GM21825 (cell line): ENCODE results near the gene VARS1.
"Not testable (repeated sequence)": the region's sequence is repeated elsewhere in the genome, so short reads cannot be mapped to it uniquely, and the experiment has no call there.

Experiments
- ATAC-seq: cut with Tn5 transposase; IDR thresholded peaks from one replicate; pipeline ENCODE4 v1.9.1; 2021; ENCODE audit warnings: mild to moderate bottlenecking, moderate library complexity; ENCODE audit not compliant: unreplicated experiment

VARS1 gene

DNA sequence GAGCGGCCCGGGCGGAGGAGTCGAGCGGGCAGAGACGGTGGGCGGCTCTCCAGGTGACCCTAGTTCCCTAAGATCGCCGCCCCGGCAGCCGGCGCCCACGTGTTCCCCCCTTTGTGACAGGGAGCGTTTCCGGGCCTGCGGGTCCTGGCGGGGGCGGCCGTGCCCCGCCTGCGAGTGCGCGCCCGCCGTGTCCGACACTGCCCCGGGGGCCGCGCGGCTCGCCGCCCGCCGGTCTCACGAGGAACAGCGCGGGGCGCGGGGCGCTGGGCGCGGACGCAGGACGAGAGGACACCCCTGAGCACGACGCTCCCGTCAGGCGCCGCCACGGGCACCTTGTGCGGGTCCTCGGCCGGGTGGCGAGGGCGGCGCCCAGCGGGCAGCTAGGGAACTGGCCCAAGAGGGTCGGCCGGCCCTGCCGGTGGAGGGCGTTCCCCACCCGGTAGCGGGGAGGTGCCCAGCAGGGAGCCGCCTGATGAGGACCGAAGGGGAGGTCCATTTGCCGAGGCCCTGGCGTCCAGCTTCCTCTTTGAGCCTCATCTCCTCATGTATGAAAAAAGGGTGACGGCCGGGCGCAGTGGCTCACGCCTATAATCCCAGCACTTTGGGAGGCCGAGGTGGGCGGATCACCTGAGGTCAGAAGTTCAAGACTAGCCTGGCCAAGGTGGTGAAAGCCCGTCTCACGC lies at the start of gene VARS1:
VARS1 (minus strand) TSS at position 137 of the 683 bp plus-strand sequence. CDS start 535 bp downstream, outside the sequence.
- ATAC-seq: peak; percentile 78

DNA sequence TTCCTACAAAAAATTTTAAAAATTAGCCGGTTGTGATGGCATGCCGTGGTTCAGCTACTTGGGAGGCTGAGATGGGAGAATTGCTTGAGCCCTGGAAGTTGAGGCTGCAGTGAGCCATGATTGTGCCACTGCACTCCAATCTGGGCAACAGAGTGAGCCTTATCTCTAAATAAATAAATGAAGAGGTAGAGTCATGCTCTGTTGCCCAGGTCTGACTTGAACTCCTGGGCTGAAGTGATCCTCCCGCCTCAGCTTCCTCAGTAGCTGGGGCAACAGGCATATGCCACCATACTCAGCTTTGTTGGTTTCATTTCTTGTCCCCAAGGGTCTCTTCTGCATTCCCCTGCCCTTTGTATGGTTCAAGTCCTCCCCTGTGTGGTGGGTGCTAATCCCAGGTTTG lies 49.0 kb upstream of the VARS1 start:
- no peak for ATAC-seq

DNA sequence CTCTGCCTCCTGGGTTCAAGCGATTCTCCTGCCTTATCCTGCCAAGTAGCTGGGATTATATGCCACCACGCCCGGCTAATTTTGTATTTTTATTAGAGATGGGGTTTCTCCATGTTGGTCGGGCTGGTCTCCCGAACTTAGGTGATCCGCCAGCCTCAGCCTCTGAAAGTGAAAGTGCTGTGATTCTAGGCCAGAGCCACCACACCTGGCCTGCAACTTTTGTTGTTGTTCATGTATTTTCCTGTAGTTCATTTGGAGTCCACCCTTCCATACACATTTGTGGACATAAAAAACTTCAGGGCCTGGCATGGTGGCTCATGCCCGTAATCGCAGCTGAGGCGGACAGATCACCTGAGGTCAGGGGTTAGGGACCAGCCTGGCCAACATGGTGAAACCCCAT lies 46.5 kb upstream of the VARS1 start:
- ATAC-seq: no peak

DNA sequence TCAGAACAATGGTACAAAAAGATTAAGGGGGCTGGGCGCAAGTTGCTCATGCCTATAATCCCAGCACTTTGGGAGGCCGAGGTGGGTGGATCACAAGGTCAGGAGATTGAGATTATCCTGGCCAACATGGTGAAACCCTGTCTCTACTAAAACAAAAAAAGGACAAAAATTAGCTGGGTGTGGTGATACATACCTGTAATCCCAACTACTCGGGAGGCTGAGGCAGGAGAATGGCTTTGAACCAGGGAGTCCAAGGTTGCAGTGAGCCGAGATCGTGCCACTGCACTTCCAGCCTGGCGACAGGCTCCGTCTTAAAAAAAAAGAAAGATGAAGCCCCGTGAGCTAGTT lies 44.2 kb upstream of the VARS1 start:
- not testable (repeated sequence) for ATAC-seq

DNA sequence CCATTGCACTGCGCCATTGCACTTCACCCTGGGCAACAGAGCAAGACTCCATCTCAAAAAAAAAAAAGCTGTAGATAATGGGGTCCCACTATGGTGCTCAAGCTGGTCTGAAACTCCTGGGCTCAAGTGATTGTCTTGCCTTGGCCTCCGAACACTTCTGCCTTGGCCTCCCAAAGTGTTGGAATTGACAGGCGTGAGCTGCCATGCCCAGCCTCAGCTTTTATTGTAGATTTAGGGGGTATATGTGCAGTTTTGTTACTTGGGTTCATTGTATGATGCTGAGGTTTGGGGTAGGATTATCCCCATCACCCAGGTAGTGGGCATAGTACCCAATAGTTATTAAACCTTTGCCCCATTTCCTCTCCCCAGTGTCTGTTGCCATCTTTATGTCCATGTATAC lies 43.4 kb upstream of the VARS1 start:
- ATAC-seq: no peak

DNA sequence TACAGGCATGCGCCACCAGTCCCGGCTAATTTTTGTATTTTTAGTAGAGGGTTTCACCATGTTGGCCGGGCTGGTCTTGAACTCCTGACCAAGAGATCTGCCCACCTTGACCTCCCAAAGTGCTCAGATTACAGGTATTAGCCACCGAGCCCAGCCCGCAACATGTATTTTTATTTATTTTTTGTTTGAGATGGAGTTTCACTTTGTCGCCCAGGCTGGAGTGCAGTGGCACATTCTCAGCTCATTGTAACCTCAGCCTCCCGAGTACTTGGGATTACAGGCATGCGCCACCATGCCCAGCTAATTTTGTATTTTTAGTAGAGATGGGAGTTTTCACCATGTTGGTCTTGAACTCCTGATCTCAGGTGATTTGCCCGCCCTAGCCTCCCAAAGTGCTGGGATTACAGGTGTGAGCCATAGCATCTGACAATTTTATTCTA lies 42.6 kb upstream of the VARS1 start:
- ATAC-seq: not testable (repeated sequence)

DNA sequence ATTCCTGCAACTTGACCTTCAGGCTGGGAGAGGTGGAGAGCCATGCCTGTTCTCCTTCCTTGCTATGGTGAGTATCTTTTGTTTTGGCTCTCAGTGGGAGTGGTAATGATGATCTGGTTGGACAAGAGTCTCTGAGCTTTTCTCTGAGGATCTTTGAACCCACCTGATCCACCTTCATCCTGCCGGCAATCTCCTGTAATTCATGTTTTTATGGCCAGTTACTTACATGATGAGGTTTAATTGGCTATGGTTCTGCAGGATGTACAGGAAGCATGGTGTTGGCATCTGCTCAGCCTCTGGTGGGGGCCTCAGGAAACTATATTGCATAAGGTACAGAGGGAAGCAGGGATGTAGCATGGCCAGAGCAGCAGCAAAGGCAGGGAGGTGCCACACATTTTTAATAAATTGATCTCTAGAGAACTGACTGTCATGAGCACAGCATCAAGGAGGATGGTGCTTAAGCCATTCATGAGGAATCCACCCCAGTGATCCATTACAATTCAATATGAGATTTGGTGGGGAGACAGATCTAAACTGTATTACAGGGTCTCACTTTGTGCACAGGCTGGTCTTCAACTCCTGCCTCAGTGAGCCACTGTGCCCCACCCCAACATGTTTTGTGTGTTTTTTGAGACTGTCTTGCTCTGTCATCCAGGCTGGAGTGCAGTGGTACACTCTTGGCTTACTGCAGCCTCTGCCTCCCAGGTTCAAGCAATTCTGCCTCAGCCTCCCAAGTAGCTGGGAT lies 42.0 kb upstream of the VARS1 start:
- no peak for ATAC-seq

DNA sequence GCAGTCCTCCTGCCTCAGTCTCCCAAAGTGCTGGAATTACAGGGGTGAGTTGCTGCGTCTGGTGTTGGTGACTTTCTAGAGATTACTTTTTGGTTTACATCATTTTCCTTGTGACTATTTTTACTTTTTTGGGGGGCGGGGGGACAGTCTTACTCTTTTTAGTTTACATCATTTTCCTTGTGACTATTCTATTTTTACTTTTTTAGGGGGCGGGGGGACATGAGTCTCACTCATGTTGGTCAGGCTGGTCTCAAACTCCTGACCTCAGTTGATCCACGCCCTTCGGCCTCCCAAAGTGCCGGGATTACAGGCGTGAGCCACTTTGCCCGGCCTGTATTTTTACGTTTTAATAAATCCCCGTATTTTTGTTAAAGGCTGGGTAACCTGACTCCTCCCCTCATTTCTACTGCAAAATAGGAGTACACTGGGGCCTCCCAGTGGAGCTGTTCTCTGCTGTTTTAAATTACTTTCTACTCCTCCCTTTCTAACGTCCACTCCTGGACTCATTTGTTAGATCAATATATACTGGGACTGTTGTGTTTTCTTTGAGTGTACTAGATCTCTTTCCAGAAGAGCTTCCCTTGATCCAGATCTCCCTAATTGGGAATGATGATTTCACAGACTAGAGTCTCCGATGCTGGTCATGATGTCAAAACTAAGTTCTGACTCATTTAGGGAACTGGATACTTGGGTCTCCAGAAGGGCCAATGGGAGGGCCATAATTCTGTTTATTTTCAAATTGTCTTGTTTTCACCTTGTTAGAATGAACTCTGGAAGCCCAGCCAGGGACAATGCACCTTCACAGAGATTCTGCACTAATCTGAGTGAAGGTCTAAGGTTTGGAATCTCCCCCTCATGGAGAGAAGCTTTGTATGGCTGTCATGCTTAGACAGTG lies 41.2 kb upstream of the VARS1 start:
- ATAC-seq: no peak

DNA sequence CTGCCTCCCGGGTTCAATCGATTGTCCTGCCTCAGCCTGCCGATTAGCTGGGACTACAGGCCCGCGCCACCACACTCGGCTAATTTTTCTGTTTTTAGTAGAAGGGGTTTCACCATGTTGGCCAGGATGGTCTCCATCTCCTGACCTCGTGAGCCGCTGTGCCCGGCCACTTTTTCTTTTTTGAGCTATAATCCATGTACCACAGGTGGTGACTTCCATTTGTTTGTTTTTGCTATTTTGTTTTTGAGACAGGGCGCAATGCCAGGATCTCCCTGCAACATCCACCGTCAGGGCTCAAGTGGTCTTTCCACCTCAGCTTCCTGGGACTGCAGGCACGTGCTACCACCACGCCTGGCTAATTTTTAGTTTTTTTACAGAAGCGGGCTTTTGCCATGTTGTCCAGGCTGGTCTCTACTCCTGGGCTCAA lies 40.5 kb upstream of the VARS1 start:
- no peak for ATAC-seq

DNA sequence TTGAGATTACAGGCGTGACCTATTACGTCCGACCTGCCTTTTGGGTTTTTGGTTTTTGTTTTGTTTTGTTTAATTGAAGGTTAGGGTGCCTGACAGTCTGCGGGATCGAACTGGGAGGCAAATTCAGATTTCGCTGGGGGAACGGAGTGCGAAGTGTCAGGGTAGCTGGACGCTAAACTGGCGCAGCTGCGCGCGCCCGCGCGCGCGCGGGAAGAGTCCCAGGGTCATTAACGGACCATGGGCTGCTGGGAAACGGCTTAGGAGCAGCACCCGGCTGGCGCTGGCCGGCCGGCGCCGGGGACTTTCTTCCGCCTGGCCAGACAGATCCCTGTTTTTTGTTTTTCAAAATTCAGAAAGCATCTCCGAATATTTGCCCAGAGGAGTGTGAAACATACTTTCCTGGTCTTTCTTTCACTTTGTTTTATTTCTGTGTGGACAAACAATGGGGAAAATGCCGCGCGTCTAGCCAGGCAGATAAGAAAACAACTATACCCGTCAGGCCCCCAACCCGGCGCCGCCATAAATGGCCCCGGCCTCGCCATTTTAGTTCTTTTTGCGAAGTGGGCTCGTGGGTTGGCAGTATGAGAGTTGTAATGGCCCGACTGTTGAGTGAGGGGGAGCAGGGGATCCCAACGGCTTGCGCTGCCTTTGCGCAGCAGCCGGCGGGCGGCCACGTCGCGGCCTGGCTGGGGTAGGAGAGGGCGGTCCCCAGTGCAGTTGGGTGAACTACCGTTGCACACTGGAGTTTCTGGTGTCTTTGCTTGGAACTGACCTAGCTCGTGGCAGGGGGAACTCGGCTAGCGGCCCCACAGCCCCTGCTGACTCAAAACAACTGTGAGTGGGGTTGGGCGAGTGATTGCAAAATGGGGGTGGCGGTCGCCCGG lies 39.1 kb upstream of the VARS1 start:
- peak; percentile 40 for ATAC-seq

DNA sequence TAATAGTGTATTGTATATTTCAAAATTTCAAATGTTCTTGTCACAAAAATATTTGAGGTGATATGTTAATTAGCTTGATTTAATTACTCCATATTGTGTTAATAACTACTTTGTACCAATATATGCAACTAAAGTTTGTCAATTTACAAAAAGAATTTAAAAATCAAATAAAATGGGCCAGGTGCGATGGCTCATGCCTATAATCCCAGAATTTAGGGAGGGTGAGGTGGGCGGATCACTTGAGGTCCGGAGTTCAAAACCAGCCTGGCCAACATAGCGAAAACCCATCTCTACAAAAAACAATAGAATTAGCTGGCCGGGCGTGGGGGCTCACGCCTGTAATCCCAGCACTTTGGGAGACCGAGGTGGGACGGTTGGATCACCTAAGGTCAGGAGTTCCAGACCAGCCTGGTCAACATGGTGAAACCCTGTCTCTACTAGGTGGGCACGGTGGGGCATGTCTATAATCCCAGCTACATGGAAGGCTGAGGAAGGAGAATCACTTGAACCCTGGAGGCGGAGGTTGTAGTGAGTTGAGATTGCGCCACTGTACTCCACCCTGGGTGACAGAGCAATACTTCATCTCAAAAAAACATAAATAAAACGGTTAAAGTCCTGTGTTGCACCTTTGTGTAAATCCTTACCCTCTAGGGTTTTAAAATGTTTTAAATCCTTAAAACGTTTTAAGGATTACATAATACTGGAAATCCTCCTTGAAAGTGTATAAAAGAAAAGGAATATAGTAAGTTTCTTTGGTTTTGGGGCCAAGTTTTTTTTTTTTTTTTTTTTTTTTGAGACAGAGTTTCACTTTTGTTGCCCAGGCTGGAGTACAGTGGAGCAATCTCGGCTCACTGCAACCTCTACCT lies 36.0 kb upstream of the VARS1 start:
- ATAC-seq: no peak

DNA sequence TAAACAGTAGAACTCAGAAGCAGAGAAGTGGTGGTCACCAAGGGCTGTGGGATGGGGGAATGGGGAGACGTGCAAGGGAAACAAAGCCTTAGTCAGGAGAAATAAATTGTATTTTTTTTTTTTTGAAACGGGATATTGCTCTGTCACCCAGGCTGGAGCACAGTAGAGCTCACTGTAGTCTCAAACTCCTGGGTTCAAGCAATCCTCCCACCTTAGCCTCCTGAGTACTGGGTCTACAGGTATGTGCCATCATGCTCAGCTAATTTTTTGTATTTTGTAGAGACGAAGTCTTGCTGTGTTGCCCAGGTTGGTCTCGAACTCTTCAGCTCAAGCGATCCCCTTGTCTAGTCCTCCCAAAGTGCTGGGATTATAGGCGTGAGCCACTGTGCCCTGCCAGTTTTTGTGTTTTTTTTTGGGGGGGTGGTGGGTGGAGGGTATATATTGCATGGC lies 35.4 kb upstream of the VARS1 start:
- no peak for ATAC-seq

DNA sequence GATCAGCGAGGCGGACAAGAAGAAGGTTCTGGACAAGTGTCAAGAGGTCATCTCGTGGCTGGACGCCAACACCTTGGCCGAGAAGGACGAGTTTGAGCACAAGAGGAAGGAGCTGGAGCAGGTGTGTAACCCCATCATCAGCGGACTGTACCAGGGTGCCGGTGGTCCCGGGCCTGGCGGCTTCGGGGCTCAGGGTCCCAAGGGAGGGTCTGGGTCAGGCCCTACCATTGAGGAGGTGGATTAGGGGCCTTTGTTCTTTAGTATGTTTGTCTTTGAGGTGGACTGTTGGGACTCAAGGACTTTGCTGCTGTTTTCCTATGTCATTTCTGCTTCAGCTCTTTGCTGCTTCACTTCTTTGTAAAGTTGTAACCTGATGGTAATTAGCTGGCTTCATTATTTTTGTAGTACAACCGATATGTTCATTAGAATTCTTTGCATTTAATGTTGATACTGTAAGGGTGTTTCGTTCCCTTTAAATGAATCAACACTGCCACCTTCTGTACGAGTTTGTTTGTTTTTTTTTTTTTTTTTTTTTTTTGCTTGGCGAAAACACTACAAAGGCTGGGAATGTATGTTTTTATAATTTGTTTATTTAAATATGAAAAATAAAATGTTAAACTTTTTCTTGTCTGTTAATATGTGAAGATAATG lies 34.2 kb upstream of the VARS1 start:
- no peak for ATAC-seq

DNA sequence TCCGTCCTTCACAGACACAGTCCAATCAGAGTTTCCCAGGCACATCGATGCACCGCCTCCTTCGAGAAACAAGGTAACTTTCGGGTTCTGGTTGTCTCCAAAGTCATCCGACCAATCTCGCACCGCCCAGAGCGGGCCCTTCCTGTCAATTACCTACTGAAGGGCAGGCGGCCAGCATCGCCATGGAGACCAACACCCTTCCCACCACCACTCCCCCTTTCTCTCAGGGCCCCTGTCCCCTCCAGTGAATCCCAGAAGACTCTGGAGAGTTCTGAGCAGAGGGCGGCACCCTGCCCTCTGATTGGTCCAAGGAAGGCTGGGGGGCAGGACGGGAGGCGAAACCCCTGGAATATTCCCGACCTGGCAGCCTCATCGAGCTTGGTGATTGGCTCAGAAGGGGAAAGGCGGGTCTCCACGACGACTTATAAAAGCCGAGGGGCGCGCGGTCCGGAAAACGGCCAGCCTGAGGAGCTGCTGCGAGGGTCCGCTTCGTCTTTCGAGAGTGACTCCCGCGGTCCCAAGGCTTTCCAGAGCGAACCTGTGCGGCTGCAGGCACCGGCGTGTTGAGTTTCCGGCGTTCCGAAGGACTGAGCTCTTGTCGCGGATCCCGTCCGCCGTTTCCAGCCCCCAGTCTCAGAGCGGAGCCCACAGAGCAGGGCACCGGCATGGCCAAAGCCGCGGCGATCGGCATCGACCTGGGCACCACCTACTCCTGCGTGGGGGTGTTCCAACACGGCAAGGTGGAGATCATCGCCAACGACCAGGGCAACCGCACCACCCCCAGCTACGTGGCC lies 31.9 kb upstream of the VARS1 start, which contains the start of gene HSPA1B:
HSPA1B (plus strand) TSS at position 453 of the 794 bp plus-strand sequence; CDS start at position 666, 213 bp downstream.
- ATAC-seq: peak; percentile 44

DNA sequence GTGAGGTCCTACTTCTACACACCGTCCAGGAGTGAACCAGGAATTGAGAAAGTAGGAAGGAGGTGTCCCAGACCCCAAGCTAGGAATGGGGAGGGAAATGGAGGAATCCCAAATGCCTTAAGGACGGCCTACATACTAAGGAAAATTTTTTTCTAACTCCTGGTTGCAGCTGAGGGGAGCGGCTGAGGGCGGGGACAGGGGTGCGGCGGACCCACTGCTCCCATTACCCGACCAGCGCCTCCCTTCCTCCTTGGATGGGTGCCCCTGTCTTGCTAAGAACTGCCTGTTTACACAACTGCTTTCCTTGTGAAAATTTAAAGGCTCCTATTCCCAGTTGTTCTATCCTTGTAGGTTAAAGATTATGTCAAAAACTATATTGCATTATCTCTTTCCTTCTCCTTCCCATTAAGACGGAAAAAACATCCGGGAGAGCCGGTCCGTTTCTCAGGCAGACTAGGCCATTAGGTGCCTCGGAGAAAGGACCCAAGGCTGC lies 31.3 kb upstream of the VARS1 start:
- ATAC-seq: no peak

DNA sequence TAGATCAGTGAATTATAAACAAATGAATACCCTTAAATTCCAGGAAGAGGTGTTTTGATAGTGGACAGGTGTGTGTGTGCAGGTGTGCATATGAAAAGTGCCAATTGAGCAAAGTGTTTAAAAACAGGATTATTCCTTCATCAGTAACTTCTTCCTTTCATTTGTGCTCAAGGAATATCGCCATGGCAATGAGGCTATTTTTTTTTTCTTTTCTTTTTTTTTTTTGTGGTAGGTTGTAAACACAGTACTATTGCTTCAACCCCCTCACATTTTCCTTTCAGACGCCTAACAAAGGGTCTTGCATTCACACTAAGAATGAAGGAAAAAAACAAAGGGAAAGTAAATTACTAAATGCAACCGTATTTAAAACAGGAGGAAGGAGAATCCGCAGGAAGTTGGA lies 30.0 kb upstream of the VARS1 start:
- ATAC-seq: no peak

DNA sequence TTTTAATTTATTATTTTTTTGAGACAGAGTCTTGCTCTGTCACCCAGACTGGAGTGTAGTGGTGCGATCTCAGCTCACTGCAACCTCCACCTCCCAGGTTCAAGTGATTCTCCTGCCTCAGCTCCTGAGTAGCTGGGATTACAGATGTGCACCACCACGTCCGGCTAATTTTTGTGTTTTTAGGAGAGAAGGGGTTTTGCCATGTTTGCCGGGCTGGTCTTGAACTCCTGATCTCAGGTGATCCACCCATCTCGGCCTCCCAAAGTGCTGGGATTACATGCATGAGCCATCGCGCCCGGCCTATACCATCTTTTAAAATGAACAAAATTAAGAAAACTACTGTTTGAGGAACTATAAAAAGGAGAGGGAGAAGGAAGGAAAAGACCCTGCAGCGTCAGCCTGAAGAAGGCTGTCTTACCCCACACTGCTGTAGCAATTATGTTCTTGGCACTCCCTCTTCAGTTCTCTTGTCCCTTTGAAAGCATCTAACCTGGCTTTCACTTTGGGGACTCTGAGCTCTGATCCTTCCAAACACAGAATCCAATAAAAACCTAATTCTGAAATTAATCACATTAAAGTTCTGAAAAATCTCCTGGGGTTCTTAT lies 28.1 kb upstream of the VARS1 start:
- not testable (repeated sequence) for ATAC-seq
